GM12891 (cell line): ENCODE measurements around the gene RUSC2.

Experiments used
- POLR2A ChIP-seq: IDR thresholded peaks from 2 replicates; pipeline ENCODE4 v1.6.1; 2011; ENCODE audit warnings: low read depth, low read length, control low read depth
- SPI1 ChIP-seq: IDR thresholded peaks from 2 replicates; pipeline ENCODE4 v1.6.1; 2011; ENCODE audit warnings: low read depth, low read length, control low read depth

GRCh38 chr9:35510383-35510753 is 20.5 kb downstream of the RUSC2 start:
- TF ChIP-seq POLR2A (no peak), SPI1 (no peak)
